Fibroblast of lung (primary cell): ENCODE results near the gene ALDH1A1. TPM values are rescaled to one million over a fixed set of nuclear protein-coding genes. Genes with fewer than 3 reads are reported as not detected.

Experiments
- DNase-seq, 2 donors: peaks; one replicate each; pipeline versions ENCODE4 v3.0.0 to v3.0.0-alpha.2; 2010; ENCODE audit warnings: low read depth in 2 of 2
- H2AFZ ChIP-seq: 2 replicates; pipeline ENCODE4 v1.5.1; 2012; ENCODE audit warnings: low read length, control low read depth, inconsistent platforms
- H3K27ac ChIP-seq: 2 replicates; pipeline ENCODE4 v1.5.1; 2011; ENCODE audit warnings: low read length, control low read depth; ENCODE audit not compliant: insufficient read depth
- H3K27me3 ChIP-seq: 2 replicates; pipeline ENCODE4 v1.5.1; 2011; ENCODE audit warnings: mild to moderate bottlenecking, low read length; ENCODE audit not compliant: control insufficient read depth, insufficient read depth
- H3K36me3 ChIP-seq: 2 replicates; pipeline ENCODE4 v1.5.1; 2011; ENCODE audit warnings: low read length; ENCODE audit not compliant: control insufficient read depth, insufficient read depth
- H3K4me1 ChIP-seq: 2 replicates; pipeline ENCODE4 v1.5.1; 2011; ENCODE audit warnings: low read length; ENCODE audit not compliant: control insufficient read depth, insufficient read depth; ENCODE audit errors: extremely low read depth
- H3K4me2 ChIP-seq: 2 replicates; pipeline ENCODE4 v1.5.1; 2011; ENCODE audit warnings: low read length, control low read depth; ENCODE audit not compliant: insufficient read depth; ENCODE audit errors: extremely low read depth
- H3K4me3 ChIP-seq, 4 experiments: fragments of 200-600 bp in 1 of 4; sonication (generic) in 1 of 4; replicated peaks in 1 of 4; 2 replicates each; pipeline ENCODE4 v1.5.1; 2011 to 2016; ENCODE audit warnings: low read length in 4 of 4, low read depth in 3 of 4, mild to moderate bottlenecking in 3 of 4, control low read depth in 2 of 4, inconsistent platforms in 1 of 4, mixed read lengths in 1 of 4; ENCODE audit not compliant: insufficient read depth in 1 of 4; ENCODE audit errors: control extremely low read depth in 1 of 4
- H3K79me2 ChIP-seq: 2 replicates; pipeline ENCODE4 v1.5.1; 2012; ENCODE audit warnings: mild to moderate bottlenecking, low read length, inconsistent platforms; ENCODE audit not compliant: control insufficient read depth, insufficient read depth
- H3K9ac ChIP-seq: 2 replicates; pipeline ENCODE4 v1.5.1; 2011; ENCODE audit warnings: mild to moderate bottlenecking, low read length, control low read depth; ENCODE audit not compliant: insufficient read depth
- H3K9me3 ChIP-seq: 2 replicates; pipeline ENCODE4 v1.5.1; 2012; ENCODE audit warnings: low read depth, low read length; ENCODE audit not compliant: control insufficient read depth, insufficient read depth
- H4K20me1 ChIP-seq: 2 replicates; pipeline ENCODE4 v1.5.1; 2011; ENCODE audit warnings: low read length; ENCODE audit not compliant: control insufficient read depth, insufficient read depth; ENCODE audit errors: extremely low read depth
- CTCF ChIP-seq, 2 donors: IDR thresholded peaks in 1 of 2; conservative IDR thresholded peaks in 1 of 2; 1 replicate in 1 of 2; 2 replicates in 1 of 2; pipeline ENCODE4 v1.5.1; 2011 to 2012; ENCODE audit warnings: low read length in 2 of 2, control low read depth in 1 of 2, inconsistent platforms in 1 of 2, low read depth in 1 of 2, mild to moderate bottlenecking in 1 of 2
- EZH2 ChIP-seq: IDR thresholded peaks from 2 replicates; pipeline ENCODE4 v1.5.1; 2012; ENCODE audit warnings: low read length, control low read depth, mild to moderate bottlenecking; ENCODE audit errors: missing control alignments
- polyA plus RNA-seq, 2 donors: library from polyadenylated mRNA; depleted of rRNA in 1 of 2; stranded (reverse) in 1 of 2; unstranded in 1 of 2; fragments of >200 nt; gene quantifications; 2 replicates each; pipeline ENCODE4 v1.2.1, GENCODE V29; 2011 to 2012; ENCODE audit warnings: missing spikeins in 1 of 2
- total RNA-seq: library from RNA; depleted of rRNA; stranded (reverse); fragments of >200 nt; gene quantifications from 2 replicates; pipeline ENCODE4 v1.2.1, GENCODE V29; 2014

The ALDH1A1 gene
- total and polyA plus RNA-seq, 2 donors (not counting 1 experiment from before 2014, with no cell fraction given) = 7.4 to 46.1 TPM

GRCh38 chr9:72980183-72980582, 27.3 kb upstream of the ALDH1A1 start:
- H3K36me3 ChIP-seq = no peaks in the 10 kb centered on the region
- H3K9ac ChIP-seq = no peak overlapping the region
- no peak overlapping the region for H3K27ac ChIP-seq
- no peak for DNase-seq
- H3K9me3 ChIP-seq = no peaks in the 10 kb centered on the region
- no peaks in the 10 kb centered on the region for H3K79me2 ChIP-seq
- H3K27me3 ChIP-seq = no peaks in the 10 kb centered on the region
- no peaks in the 10 kb centered on the region for H4K20me1 ChIP-seq
- H3K4me1 ChIP-seq = no peaks in the 10 kb centered on the region
- H3K4me3 ChIP-seq = no peak overlapping the region
- H3K4me2 ChIP-seq = no peak overlapping the region
- H2AFZ ChIP-seq = no peak overlapping the region
- no peak for TF ChIP-seq CTCF (conservative IDR thresholded peaks at IDR 0.05 in 1 of 2, IDR thresholded peaks at IDR 0.05 in 1 of 2; ENCODE audit: low read depth in 1 of 2, low read length in 2 of 2)
- no peak for TF ChIP-seq EZH2

GRCh38 chr9:72979405-72980100, 26.7 kb upstream of the ALDH1A1 start:
- Histone ChIP-seq H2AFZ (no peak overlapping the region), H3K27me3 (no peaks in the 10 kb centered on the region), H3K9ac (no peak overlapping the region), H3K36me3 (no peaks in the 10 kb centered on the region), H4K20me1 (no peaks in the 10 kb centered on the region), H3K79me2 (no peaks in the 10 kb centered on the region), H3K27ac (no peak overlapping the region), H3K4me2 (no peak overlapping the region), H3K9me3 (no peaks in the 10 kb centered on the region), H3K4me1 (no peaks in the 10 kb centered on the region), H3K4me3 (no peak overlapping the region)
- DNase-seq = no peak
- TF ChIP-seq CTCF (conservative IDR thresholded peaks at IDR 0.05 in 1 of 2, IDR thresholded peaks at IDR 0.05 in 1 of 2; ENCODE audit: low read depth in 1 of 2, low read length in 2 of 2) (no peak), EZH2 (no peak)

- H3K9ac ChIP-seq = no peak overlapping the region
- no peaks in the 10 kb centered on the region for H3K36me3 ChIP-seq
- no peak overlapping the region for H3K4me2 ChIP-seq
- no peaks in the 10 kb centered on the region for H3K79me2 ChIP-seq
- no peak overlapping the region for H3K27ac ChIP-seq
- H3K4me1 ChIP-seq = no peaks in the 10 kb centered on the region
- H3K9me3 ChIP-seq = no peaks in the 10 kb centered on the region
- TF ChIP-seq EZH2 (no peak), CTCF (conservative IDR thresholded peaks at IDR 0.05 in 1 of 2, IDR thresholded peaks at IDR 0.05 in 1 of 2; ENCODE audit: low read depth in 1 of 2, low read length in 2 of 2) (no peak)
- no peak overlapping the region for H3K4me3 ChIP-seq
- H2AFZ ChIP-seq = no peak overlapping the region
- no peaks in the 10 kb centered on the region for H4K20me1 ChIP-seq
- H3K27me3 ChIP-seq = no peaks in the 10 kb centered on the region
- DNase-seq = peak; percentile 26 to 46
Measured at GRCh38 chr9:72978744-72979143, 25.9 kb upstream of the ALDH1A1 start.
